A549 (cell line): Measurements from ENCODE around the gene PRKAR1B.

ENCODE experiments used
- CHD2 ChIP-seq: fragments of 150-350 bp; IDR thresholded peaks from 2 replicates; pipeline ENCODE4 v1.6.1; 2014; ENCODE audit warnings: low read length; ENCODE audit not compliant: partially characterized antibody
- CTCF ChIP-seq: fragments of >200 bp; sonication (Bioruptor Twin); formaldehyde crosslinking; IDR thresholded peaks from 3 replicates; pipeline ENCODE4 v1.5.1; 2016
- E2F6 ChIP-seq: IDR thresholded peaks from 2 replicates; pipeline ENCODE4 v1.6.1; 2012; ENCODE audit warnings: low read depth, borderline replicate concordance
- HOXB5 ChIP-seq: fragments of 250-450 bp; sonication (Bioruptor Pico); IDR thresholded peaks from 2 replicates; pipeline ENCODE4 v1.5.0; 2020; ENCODE audit warnings: mild to moderate bottlenecking, moderate library complexity
- POLR2A ChIP-seq: IDR thresholded peaks from 2 replicates; pipeline ENCODE4 v1.6.1; 2012; ENCODE audit warnings: mild to moderate bottlenecking, low read length
- RAD21 ChIP-seq, 2 experiments: fragments of >200 bp in 1 of 2; sonication (Bioruptor Twin) in 1 of 2; formaldehyde crosslinking in 1 of 2; IDR thresholded peaks in 1 of 2; conservative IDR thresholded peaks in 1 of 2; 2 replicates in 1 of 2; 3 replicates in 1 of 2; pipeline ENCODE4 v1.6.1; 2012 to 2018; ENCODE audit warnings: inconsistent platforms in 1 of 2
- RFX5 ChIP-seq: fragments of 450-650 bp; IDR thresholded peaks from 2 replicates; pipeline ENCODE4 v1.7.1; 2014; ENCODE audit warnings: antibody characterized with exemption, mild to moderate bottlenecking, moderate library complexity
- TP53 ChIP-seq: fragments of 250-450 bp; sonication (Bioruptor Pico); IDR thresholded peaks from 2 replicates; pipeline ENCODE4 v1.5.0; 2021; ENCODE audit warnings: mild to moderate bottlenecking, moderate library complexity
- USF2 ChIP-seq: fragments of 450-650 bp; IDR thresholded peaks from 2 replicates; pipeline ENCODE4 v1.6.1; 2014; ENCODE audit warnings: antibody characterized with exemption
- ZC3H11A ChIP-seq: fragments of 450-650 bp; IDR thresholded peaks from 2 replicates; pipeline ENCODE4 v1.6.1; 2014; ENCODE audit warnings: antibody characterized with exemption, mild to moderate bottlenecking

GRCh38 chr7:751826-752225 is 24.7 kb upstream of the PRKAR1B start:
- TF ChIP-seq CTCF (no peak), POLR2A (no peak), RAD21 (conservative IDR thresholded peaks at IDR 0.05 in 1 of 2, IDR thresholded peaks at IDR 0.05 in 1 of 2) (no peak), RFX5 (no peak), CHD2 (no peak), HOXB5 (CRISPR knock-in tag) (no peak), TP53 (CRISPR knock-in tag) (no peak), E2F6 (no peak), USF2 (no peak), ZC3H11A (no peak)
